SKM-1 treated with dmso at 0.1 percent for 144 hours (cell line): ENCODE data around the gene PTPRN2.
A peak's percentile ranks its signal among the peaks of the same experiment; 100 is the strongest.
"Not testable (repeated sequence)": the region's sequence is repeated elsewhere in the genome, so short reads cannot be mapped to it uniquely, and the experiment has no call there.

Experiments used
- DNase-seq: peaks from one replicate; lab custom pipeline; 2025; ENCODE audit not compliant: unreplicated experiment; lab: John Stamatoyannopoulos, UW

Gene PTPRN2

GRCh38 chr7:157597562-157597961 lies 990.1 kb downstream of the PTPRN2 start:
- no peak for DNase-seq

- DNase-seq, result no peak
Measured at GRCh38 chr7:157596881-157597280, 990.7 kb downstream of the PTPRN2 start.

DNA sequence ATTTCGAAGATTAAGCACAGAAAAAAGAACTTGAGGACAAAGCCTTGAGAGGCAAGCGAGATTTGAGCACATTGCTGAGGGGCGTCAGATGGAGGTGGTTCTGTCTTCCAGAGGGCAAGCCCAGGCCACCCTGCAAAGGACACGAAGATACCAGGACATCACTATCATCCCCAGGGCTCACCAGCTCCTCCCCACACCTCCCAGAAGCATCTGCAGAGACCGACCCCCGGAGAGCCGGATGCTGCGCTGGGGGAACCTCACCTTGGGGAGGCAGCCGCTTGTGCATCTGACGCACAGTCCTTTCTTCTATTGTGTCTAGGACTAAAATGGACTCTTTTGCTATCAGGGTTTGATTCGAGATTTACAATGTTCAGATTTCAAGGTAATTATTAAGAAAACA lies 991.2 kb downstream of the PTPRN2 start:
- no peak for DNase-seq

GRCh38 chr7:157596026-157596425 lies 991.6 kb downstream of the PTPRN2 start:
- no peak for DNase-seq

GRCh38 chr7:157595086-157595855 lies 992.4 kb downstream of the PTPRN2 start:
- DNase-seq, result no peak

DNA sequence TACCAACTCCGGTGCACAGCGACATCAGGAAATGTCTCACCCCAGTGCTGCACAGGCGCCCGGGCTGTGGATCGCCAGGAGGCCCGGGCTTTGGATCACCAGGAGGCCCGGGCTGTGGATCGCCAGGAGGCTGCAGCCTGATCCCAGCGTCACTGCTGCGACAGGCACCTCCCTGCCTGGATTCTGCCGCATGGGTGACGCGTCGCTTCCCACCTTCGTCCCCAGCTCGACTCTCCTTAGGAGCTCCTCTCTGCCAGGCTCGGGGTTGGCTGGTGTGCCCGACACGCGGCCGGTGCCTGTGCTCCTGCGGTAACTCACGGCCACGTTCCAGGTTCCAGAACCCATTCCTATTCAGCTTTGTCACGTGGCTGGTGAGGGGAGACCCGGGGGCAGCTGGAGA lies 993.3 kb downstream of the PTPRN2 start:
- no peak for DNase-seq

- DNase-seq, result no peak
Measured at GRCh38 chr7:157593541-157593940, 994.1 kb downstream of the PTPRN2 start.

DNA sequence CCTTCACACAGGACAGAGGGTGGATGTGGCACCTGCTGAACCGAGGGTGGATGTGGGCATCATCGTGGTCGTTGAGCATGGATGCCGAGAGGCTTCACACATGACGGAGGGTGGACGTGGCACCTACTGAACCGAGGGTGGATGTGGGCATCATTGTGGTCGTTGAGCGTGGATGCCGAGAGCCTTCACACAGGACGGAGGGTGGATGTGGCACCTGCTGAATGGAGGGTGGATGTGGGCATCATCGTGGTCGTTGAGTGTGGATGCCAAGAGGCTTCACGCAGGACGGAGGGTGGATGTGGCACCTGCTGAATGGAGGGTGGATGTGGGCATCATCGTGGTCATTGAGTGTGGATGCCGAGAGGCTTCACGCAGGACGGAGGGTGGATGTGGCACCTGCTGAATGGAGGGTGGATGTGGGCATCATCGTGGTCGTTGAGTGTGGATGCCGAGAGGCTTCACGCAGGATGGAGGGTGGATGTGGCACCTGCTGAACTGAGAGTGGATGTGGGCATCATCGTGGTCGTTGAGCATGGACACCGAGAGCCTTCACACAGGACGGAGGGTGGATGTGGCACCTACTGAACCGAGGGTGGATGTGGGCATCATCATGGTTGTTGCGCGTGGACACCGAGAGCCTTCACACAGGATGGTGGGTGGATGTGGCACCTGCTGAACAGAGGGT lies 994.8 kb downstream of the PTPRN2 start:
- not testable (repeated sequence) for DNase-seq

DNA sequence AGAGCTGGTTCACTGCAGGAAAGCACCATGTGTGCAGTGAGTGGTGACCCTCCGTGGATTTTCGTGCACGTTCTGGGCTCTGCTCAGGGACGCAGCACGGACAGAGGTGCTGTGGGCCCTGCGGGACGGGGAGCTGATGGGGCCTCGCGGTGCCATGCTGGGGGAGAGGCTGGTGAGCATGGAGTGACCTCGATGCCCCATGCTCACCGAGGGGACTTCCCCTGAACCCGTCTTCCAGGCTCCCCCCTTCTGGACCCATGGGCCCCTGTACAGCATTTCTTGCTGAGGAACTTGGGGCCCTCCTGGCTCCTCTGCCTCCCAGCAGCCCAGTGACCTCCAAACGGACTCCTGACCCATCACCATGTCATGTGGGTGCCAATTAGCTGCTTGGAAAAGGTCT lies 997.1 kb downstream of the PTPRN2 start:
- no peak for DNase-seq

GRCh38 chr7:157589680-157590079 lies 997.9 kb downstream of the PTPRN2 start:
- DNase-seq, result no peak

DNA sequence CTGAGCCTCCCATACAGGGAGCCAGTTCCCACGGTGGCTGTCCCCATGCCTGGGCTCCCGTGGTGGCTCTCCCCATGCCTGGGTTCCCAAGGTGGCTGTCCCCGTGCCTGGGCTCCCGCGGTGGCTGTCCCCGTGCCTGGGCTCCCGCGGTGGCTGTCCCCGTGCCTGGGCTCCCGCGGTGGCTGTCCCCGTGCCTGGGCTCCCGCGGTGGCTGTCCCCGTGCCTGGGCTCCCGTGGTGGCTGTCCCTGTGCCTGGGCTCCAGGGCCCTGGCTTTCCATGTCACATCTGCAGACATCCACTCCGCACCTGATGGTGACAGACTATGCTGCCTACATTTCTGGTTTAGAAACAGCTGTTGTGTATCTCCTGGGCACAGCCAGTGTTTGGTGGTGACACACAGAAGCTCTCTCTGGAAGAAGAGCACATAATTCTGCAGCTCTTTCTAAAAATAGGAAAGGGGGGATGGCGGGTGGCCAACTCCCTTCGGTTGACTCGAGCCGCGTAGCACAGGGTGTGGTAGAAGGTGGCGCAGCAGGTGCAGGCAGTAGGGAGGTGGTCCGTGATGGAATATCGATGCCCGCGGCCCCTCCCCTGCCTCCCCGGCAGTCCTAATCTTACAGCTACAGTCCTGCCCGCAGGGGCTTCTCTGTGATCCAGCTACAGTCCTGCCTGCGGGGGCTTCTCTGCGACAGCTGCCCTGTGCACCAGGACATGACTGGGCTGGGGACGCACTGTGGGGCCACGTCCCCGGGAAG lies 999.6 kb downstream of the PTPRN2 start:
- DNase-seq, result no peak

DNA sequence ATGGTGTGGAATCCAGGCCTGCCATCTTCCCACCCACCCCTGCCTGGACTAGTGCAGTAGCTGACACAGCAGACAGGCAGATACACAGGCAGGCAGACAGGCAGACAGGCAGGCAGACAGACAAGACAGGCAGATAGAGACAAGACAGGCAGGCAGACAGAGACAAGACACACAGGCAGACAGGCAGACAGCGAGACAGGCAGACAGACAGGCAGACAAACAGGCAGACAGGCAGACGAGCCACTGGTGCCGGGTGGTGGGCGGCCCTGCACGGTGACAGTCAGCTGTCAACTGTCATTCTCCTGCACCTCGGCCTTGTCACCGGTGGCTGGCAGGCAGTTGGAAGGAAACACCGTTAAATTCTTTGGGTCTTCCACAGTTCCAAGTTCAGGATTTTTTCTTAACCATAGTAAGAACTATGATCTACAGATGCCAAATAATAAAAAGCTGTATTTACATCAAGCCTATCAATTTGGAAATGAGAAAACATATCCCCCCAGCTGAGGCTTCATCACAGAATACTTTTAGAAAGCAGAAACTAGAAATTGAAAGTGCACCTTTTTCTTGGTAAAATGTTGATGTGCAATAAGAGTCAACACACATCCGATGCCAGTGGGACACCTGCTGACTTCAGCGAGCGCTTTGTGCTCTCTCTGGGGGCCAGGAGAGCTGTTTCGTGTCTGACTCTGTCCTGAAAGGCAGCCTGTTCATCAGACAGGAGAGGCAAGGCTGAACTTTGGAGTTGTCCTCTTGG lies 1000.4 kb downstream of the PTPRN2 start:
- DNase-seq, result no peak

GRCh38 chr7:157586426-157586955 lies 1001.1 kb downstream of the PTPRN2 start:
- DNase-seq, result no peak

DNA sequence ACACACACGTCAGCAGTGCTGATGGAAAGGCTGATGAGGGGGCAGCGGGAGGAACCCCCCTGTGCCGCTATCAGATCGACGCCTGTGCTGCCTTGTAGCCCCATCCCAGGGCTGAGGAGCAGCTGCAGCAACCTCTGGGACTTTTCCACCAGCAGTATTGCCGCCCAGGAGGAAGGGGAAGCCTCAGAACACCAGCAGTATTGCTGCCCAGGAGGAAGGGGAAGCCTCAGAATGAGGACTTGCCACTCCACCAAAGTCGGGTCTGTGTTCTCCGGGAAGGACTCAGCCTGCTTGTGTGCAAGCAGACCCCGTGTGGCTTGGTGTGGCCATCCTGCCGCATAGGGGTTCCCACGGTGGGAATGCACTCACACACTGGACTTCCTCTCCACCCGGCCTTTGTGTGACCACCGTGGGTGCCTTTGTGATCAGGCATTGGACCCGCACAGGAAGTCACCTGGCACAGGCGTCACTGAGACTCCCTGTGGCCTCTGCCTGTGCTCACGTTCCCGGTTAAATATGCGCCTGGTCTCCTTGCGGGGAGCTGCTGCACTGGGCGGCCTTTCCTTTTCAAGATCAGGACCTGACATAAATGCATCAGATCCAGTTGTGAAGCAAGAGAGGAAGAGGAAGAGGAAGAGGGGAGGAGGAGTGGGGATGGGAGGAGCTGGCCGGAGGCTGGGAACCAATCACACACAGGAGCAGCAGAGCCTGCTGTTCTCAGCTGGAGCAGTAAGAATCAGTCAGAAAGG lies 1002.3 kb downstream of the PTPRN2 start:
- DNase-seq, result peak; percentile 17

DNA sequence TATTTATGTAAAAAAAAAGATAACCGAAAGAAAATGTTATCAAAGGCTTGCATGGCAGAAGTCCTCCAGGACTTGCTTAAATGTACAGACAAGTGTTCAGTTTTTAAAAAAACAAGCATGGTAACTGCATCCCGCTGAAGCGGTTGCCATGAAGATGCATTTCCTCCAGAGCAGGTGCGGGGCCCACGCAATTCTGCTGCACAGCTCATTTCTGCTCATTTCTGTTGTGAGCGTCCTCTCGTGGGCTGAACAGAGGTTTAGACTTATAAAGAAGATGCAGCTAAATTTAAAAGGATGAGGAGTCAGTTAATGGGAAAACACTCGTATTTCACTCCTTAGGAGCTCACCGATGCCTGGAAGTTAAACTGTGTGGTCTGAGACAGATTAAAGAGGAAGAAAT lies 1003.2 kb downstream of the PTPRN2 start:
- DNase-seq, result no peak

GRCh38 chr7:157581740-157582139 lies 1005.9 kb downstream of the PTPRN2 start:
- DNase-seq, result no peak

DNA sequence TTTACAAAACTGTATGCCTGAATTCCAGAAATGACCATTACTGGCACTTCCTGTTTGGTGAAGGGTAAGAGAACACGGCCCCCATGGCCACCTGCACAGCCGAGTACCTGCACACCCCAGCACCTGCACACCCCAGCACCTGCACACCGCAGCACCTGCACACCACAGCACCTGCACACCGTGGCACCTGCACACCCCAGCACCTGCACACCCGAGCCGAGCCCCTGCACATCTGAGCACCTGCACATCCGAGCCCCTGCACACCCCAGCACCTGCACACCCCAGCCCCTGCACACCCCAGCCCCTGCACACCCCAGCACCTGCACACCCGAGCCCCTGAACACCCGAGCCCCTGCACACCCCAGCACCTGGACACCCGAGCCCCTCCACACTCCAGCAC lies 1007.3 kb downstream of the PTPRN2 start:
- no peak for DNase-seq

GRCh38 chr7:157579425-157579824 lies 1008.2 kb downstream of the PTPRN2 start:
- no peak for DNase-seq

- no peak for DNase-seq
Measured at GRCh38 chr7:157577796-157578339, 1009.8 kb downstream of the PTPRN2 start.

GRCh38 chr7:157577061-157577460 lies 1010.6 kb downstream of the PTPRN2 start:
- DNase-seq, result no peak
